Measurements from ENCODE around the gene LIX1L.

LIX1L gene

GRCh38 chr1:145918992-145919939 lies 38.6 kb downstream of the LIX1L start:
- peak overlapping the region; percentile 86 to 92 for H3K4me3 ChIP-seq (ENCODE audit: low read depth in 1 of 2, low read length in 1 of 2)
- TF ChIP-seq CTCF (IDR thresholded peaks at IDR 0.05), result peak; percentile 30
- no peaks in the 10 kb centered on the region for H3K9me3 ChIP-seq
- no peaks in the 10 kb centered on the region for H3K27me3 ChIP-seq
- H3K36me3 ChIP-seq, result peaks cover 17% of the 10 kb centered on the region
- peaks cover 47 to 53% of the 10 kb centered on the region in 2 experiments for H3K4me1 ChIP-seq (ENCODE audit: control insufficient read depth in 1 of 2, insufficient read depth in 1 of 2, low read depth in 1 of 2, low read length in 1 of 2)
- H3K27ac ChIP-seq, result peak overlapping the region; percentile 97

GRCh38 chr1:145918144-145918991 lies 39.4 kb downstream of the LIX1L start, which contains the start of gene PEX11B:
Gene PEX11B, minus strand, starts transcription at chr1:145918717. Its CDS starts 29 bp downstream, at chr1:145918688.
- no peaks in the 10 kb centered on the region for H3K9me3 ChIP-seq
- H3K4me1 ChIP-seq (ENCODE audit: control insufficient read depth in 1 of 2, insufficient read depth in 1 of 2, low read depth in 1 of 2, low read length in 1 of 2), result peaks cover 45 to 48% of the 10 kb centered on the region in 2 experiments
- H3K4me3 ChIP-seq (ENCODE audit: low read depth in 1 of 2, low read length in 1 of 2), result peak within 1 kb of the TSS; percentile 86 to 92
- H3K27ac ChIP-seq, result peak within 1 kb of the TSS; percentile 97
- peaks cover 18% of the 10 kb centered on the region for H3K36me3 ChIP-seq
- TF ChIP-seq CTCF (IDR thresholded peaks at IDR 0.05), result peak; percentile 31
- H3K27me3 ChIP-seq, result no peaks in the 10 kb centered on the region

- Histone ChIP-seq H3K4me1 (ENCODE audit: control insufficient read depth in 1 of 2, insufficient read depth in 1 of 2, low read depth in 1 of 2, low read length in 1 of 2) (peaks cover 37 to 40% of the 10 kb centered on the region in 2 experiments), H3K4me3 (ENCODE audit: low read depth in 1 of 2, low read length in 1 of 2) (peak overlapping the region; percentile 86 to 92), H3K27me3 (no peaks in the 10 kb centered on the region), H3K9me3 (no peaks in the 10 kb centered on the region), H3K36me3 (peaks cover 22% of the 10 kb centered on the region), H3K27ac (peak overlapping the region; percentile 97)
- no peak for TF ChIP-seq CTCF (IDR thresholded peaks at IDR 0.05)
Observed at GRCh38 chr1:145917595-145917994, 40.2 kb downstream of the LIX1L start.

GRCh38 chr1:145916745-145917144 lies 41.1 kb downstream of the LIX1L start:
- no peak overlapping the region for H3K4me3 ChIP-seq (ENCODE audit: low read depth in 1 of 2, low read length in 1 of 2)
- H3K27me3 ChIP-seq, result no peaks in the 10 kb centered on the region
- peaks cover 28 to 32% of the 10 kb centered on the region in 2 experiments for H3K4me1 ChIP-seq (ENCODE audit: control insufficient read depth in 1 of 2, insufficient read depth in 1 of 2, low read depth in 1 of 2, low read length in 1 of 2)
- no peak overlapping the region for H3K27ac ChIP-seq
- no peaks in the 10 kb centered on the region for H3K9me3 ChIP-seq
- H3K36me3 ChIP-seq, result peaks cover 30% of the 10 kb centered on the region
- TF ChIP-seq CTCF (IDR thresholded peaks at IDR 0.05), result no peak

GRCh38 chr1:145912128-145912641 lies 45.6 kb downstream of the LIX1L start:
- TF ChIP-seq CTCF (IDR thresholded peaks at IDR 0.05), result no peak
- Histone ChIP-seq H3K27me3 (no peaks in the 10 kb centered on the region), H3K36me3 (peaks cover 44% of the 10 kb centered on the region), H3K4me3 (ENCODE audit: low read depth in 1 of 2, low read length in 1 of 2) (no peak overlapping the region), H3K4me1 (ENCODE audit: control insufficient read depth in 1 of 2, insufficient read depth in 1 of 2, low read depth in 1 of 2, low read length in 1 of 2) (peaks cover 0 to 4% of the 10 kb centered on the region in 2 experiments), H3K9me3 (no peaks in the 10 kb centered on the region), H3K27ac (no peak overlapping the region)
